Measurements from ENCODE around the gene ARFRP1.
"Not testable (repeated sequence)": the region's sequence is repeated elsewhere in the genome, so short reads cannot be mapped to it uniquely, and the experiment has no call there.

The ARFRP1 gene

DNA sequence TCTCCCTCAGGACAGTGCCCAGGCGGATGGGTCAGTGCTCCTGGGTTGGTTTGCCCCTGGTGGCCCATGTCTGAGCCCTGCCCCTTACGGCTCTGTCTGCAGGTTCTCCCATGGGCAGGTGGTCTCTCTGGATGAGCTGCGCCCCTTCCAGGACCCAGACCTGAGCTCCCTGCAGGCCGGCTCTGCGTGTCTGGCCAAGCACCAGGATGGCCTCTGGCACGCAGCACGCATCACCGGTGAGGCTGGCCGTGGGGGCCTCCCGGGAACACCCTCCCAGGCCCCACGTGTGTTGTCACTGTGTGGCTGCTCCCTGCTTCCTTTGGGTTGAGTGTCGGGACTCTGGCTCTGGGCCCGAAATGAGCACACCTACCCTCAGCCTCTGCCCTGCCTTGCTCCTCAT is 25.3 kb upstream of the ARFRP1 start:
- Histone ChIP-seq H3K14ac (ENCODE audit: low read length) (no peak overlapping the region), H3K4ac (ENCODE audit: low read depth, low read length) (no peak overlapping the region), H3K4me1 (ENCODE audit: control insufficient read depth in 1 of 2, insufficient read depth in 2 of 2, low read length in 2 of 2) (peaks cover 0 to 1% of the 10 kb centered on the region in 2 experiments), H3K9ac (ENCODE audit: low read length) (no peak overlapping the region), H3K4me2 (ENCODE audit: low read length) (no peak overlapping the region), H2AK5ac (ENCODE audit: low read length) (no peak overlapping the region), H3K4me3 (ENCODE audit: low read depth, low read length) (no peak overlapping the region), H4K91ac (ENCODE audit: low read depth, low read length) (no peak overlapping the region), H3K27me3 (ENCODE audit: insufficient read depth, low read length) (no peaks in the 10 kb centered on the region), H3K18ac (ENCODE audit: low read length) (no peak overlapping the region), H3K36me3 (ENCODE audit: control insufficient read depth in 1 of 2, insufficient read depth in 2 of 2, low read length in 2 of 2) (peaks cover 37 to 44% of the 10 kb centered on the region in 2 experiments), H3K9me3 (ENCODE audit: insufficient read depth, low read depth, low read length) (peaks cover 8% of the 10 kb centered on the region), H2BK120ac (ENCODE audit: insufficient read depth, low read length, poor library complexity) (no peak overlapping the region), H3K23ac (ENCODE audit: low read length) (no peak overlapping the region), H3K79me1 (ENCODE audit: low read length) (no peaks in the 10 kb centered on the region), H4K12ac (ENCODE audit: low read depth, low read length) (no peak overlapping the region), H2BK12ac (ENCODE audit: low read length) (no peak overlapping the region), H3K27ac (ENCODE audit: low read depth, low read length) (no peak overlapping the region), H3K79me2 (ENCODE audit: control insufficient read depth, insufficient read depth, low read length, poor library complexity) (no peaks in the 10 kb centered on the region), H2BK5ac (ENCODE audit: low read depth, low read length, poor library complexity) (no peak overlapping the region), H4K8ac (ENCODE audit: low read depth, low read length) (no peak overlapping the region), H2AFZ (ENCODE audit: insufficient read depth, low read length, poor library complexity) (no peak overlapping the region)
- WGBS (ENCODE audit: extremely low coverage, insufficient coverage, insufficient read length), result no CpG with 5 or more reads among the region's 13 CpGs
- no peak for DNase-seq

GRCh38 chr20:63732118-63733095 is 24.6 kb upstream of the ARFRP1 start:
- Histone ChIP-seq H4K12ac (ENCODE audit: low read depth, low read length) (no peak overlapping the region), H3K4ac (ENCODE audit: low read depth, low read length) (no peak overlapping the region), H3K14ac (ENCODE audit: low read length) (no peak overlapping the region), H3K36me3 (ENCODE audit: control insufficient read depth in 1 of 2, insufficient read depth in 2 of 2, low read length in 2 of 2) (peaks cover 37 to 45% of the 10 kb centered on the region in 2 experiments), H4K91ac (ENCODE audit: low read depth, low read length) (no peak overlapping the region), H3K4me3 (ENCODE audit: low read depth, low read length) (peak overlapping the region; percentile 49), H3K79me2 (ENCODE audit: control insufficient read depth, insufficient read depth, low read length, poor library complexity) (no peaks in the 10 kb centered on the region), H2BK12ac (ENCODE audit: low read length) (no peak overlapping the region), H3K18ac (ENCODE audit: low read length) (no peak overlapping the region), H3K9me3 (ENCODE audit: insufficient read depth, low read depth, low read length) (peaks cover 8% of the 10 kb centered on the region), H2BK120ac (ENCODE audit: insufficient read depth, low read length, poor library complexity) (no peak overlapping the region), H4K8ac (ENCODE audit: low read depth, low read length) (no peak overlapping the region), H2AK5ac (ENCODE audit: low read length) (no peak overlapping the region), H3K4me2 (ENCODE audit: low read length) (no peak overlapping the region), H3K4me1 (ENCODE audit: control insufficient read depth in 1 of 2, insufficient read depth in 2 of 2, low read length in 2 of 2) (no peaks in the 10 kb centered on the region), H3K27me3 (ENCODE audit: insufficient read depth, low read length) (no peaks in the 10 kb centered on the region), H3K79me1 (ENCODE audit: low read length) (no peaks in the 10 kb centered on the region), H2BK5ac (ENCODE audit: low read depth, low read length, poor library complexity) (no peak overlapping the region), H2AFZ (ENCODE audit: insufficient read depth, low read length, poor library complexity) (no peak overlapping the region), H3K23ac (ENCODE audit: low read length) (peak overlapping the region; percentile 38), H3K27ac (ENCODE audit: low read depth, low read length) (no peak overlapping the region), H3K9ac (ENCODE audit: low read length) (no peak overlapping the region)
- 91% methylated on average over 10 of the region's 38 CpGs for WGBS (ENCODE audit: extremely low coverage, insufficient coverage, insufficient read length)
- DNase-seq, result no peak

DNA sequence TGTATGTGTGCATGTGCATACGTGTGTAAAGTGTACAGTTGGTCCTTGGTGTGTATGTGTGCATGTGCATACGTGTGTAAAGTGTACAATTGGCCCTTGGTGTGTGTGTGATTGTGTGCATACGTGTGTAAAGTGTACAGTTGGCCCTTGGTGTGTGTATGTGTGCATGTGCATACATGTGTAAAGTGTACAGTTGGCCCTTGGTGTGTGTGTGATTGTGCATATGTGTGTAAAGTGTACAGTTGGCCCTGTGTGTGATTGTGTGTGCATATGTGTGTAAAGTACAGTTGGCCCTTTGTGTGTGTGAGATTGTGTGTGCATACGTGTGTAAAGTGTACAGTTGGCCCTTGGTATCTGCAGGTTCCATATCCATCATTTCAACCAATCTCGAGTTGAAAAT is 23.6 kb upstream of the ARFRP1 start:
- Histone ChIP-seq H2BK5ac (ENCODE audit: low read depth, low read length, poor library complexity) (no peak overlapping the region), H3K18ac (ENCODE audit: low read length) (no peak overlapping the region), H3K27me3 (ENCODE audit: insufficient read depth, low read length) (no peaks in the 10 kb centered on the region), H3K9me3 (ENCODE audit: insufficient read depth, low read depth, low read length) (peaks cover 8% of the 10 kb centered on the region), H4K12ac (ENCODE audit: low read depth, low read length) (no peak overlapping the region), H2BK120ac (ENCODE audit: insufficient read depth, low read length, poor library complexity) (no peak overlapping the region), H2BK12ac (ENCODE audit: low read length) (no peak overlapping the region), H4K8ac (ENCODE audit: low read depth, low read length) (no peak overlapping the region), H3K36me3 (ENCODE audit: control insufficient read depth in 1 of 2, insufficient read depth in 2 of 2, low read length in 2 of 2) (peaks cover 37 to 43% of the 10 kb centered on the region in 2 experiments), H3K79me2 (ENCODE audit: control insufficient read depth, insufficient read depth, low read length, poor library complexity) (no peaks in the 10 kb centered on the region), H3K27ac (ENCODE audit: low read depth, low read length) (no peak overlapping the region), H3K4ac (ENCODE audit: low read depth, low read length) (no peak overlapping the region), H2AK5ac (ENCODE audit: low read length) (no peak overlapping the region), H3K79me1 (ENCODE audit: low read length) (no peaks in the 10 kb centered on the region), H3K4me3 (ENCODE audit: low read depth, low read length) (no peak overlapping the region), H3K4me2 (ENCODE audit: low read length) (no peak overlapping the region), H3K23ac (ENCODE audit: low read length) (no peak overlapping the region), H3K4me1 (ENCODE audit: control insufficient read depth in 1 of 2, insufficient read depth in 2 of 2, low read length in 2 of 2) (no peaks in the 10 kb centered on the region), H4K91ac (ENCODE audit: low read depth, low read length) (no peak overlapping the region), H3K9ac (ENCODE audit: low read length) (no peak overlapping the region), H3K14ac (ENCODE audit: low read length) (no peak overlapping the region), H2AFZ (ENCODE audit: insufficient read depth, low read length, poor library complexity) (no peak overlapping the region)
- no peak for DNase-seq
- no CpG with 5 or more reads among the region's 5 CpGs for WGBS (ENCODE audit: extremely low coverage, insufficient coverage, insufficient read length)

GRCh38 chr20:63730189-63730733 is 22.5 kb upstream of the ARFRP1 start:
- peaks cover 26 to 31% of the 10 kb centered on the region in 2 experiments for H3K36me3 ChIP-seq (ENCODE audit: control insufficient read depth in 1 of 2, insufficient read depth in 2 of 2, low read length in 2 of 2)
- not testable (repeated sequence) for H3K4me2 ChIP-seq (ENCODE audit: low read length); H2BK12ac ChIP-seq (ENCODE audit: low read length); H4K91ac ChIP-seq (ENCODE audit: low read depth, low read length); H3K4me3 ChIP-seq (ENCODE audit: low read depth, low read length); H3K4ac ChIP-seq (ENCODE audit: low read depth, low read length); H3K14ac ChIP-seq (ENCODE audit: low read length); H2AK5ac ChIP-seq (ENCODE audit: low read length); H3K9ac ChIP-seq (ENCODE audit: low read length); H3K79me2 ChIP-seq (ENCODE audit: control insufficient read depth, insufficient read depth, low read length, poor library complexity); H3K23ac ChIP-seq (ENCODE audit: low read length); H3K18ac ChIP-seq (ENCODE audit: low read length); DNase-seq; H3K4me1 ChIP-seq (ENCODE audit: control insufficient read depth in 1 of 2, insufficient read depth in 2 of 2, low read length in 2 of 2); H3K27me3 ChIP-seq (ENCODE audit: insufficient read depth, low read length); H4K8ac ChIP-seq (ENCODE audit: low read depth, low read length); H2BK120ac ChIP-seq (ENCODE audit: insufficient read depth, low read length, poor library complexity); H2AFZ ChIP-seq (ENCODE audit: insufficient read depth, low read length, poor library complexity); H4K12ac ChIP-seq (ENCODE audit: low read depth, low read length); H2BK5ac ChIP-seq (ENCODE audit: low read depth, low read length, poor library complexity); H3K27ac ChIP-seq (ENCODE audit: low read depth, low read length); H3K9me3 ChIP-seq (ENCODE audit: insufficient read depth, low read depth, low read length); H3K79me1 ChIP-seq (ENCODE audit: low read length)
- no CpG with 5 or more reads among the region's 18 CpGs for WGBS (ENCODE audit: extremely low coverage, insufficient coverage, insufficient read length)
